Measurements from ENCODE around the gene HCFC1R1.
A peak's percentile ranks its signal among the peaks of the same experiment; 100 is the strongest.

HCFC1R1 gene

GRCh38 chr16:3023415-3023668 is 400 bp downstream of the HCFC1R1 start:
- no peaks in the 10 kb centered on the region for H3K27me3 ChIP-seq (ENCODE audit: control insufficient read depth, insufficient read depth, low read length)
- no peak overlapping the region for H3K27ac ChIP-seq (ENCODE audit: low read length)
- peaks cover 18% of the 10 kb centered on the region for H3K36me3 ChIP-seq (ENCODE audit: control insufficient read depth, insufficient read depth, low read length)
- peaks cover 6% of the 10 kb centered on the region for H3K4me1 ChIP-seq (ENCODE audit: control insufficient read depth, insufficient read depth, low read length)
- no peaks in the 10 kb centered on the region for H3K9me3 ChIP-seq (ENCODE audit: control insufficient read depth, insufficient read depth, low read length)
- peak overlapping the region; percentile 60; the same call in 1 of the 2 replicates for H3K4me3 ChIP-seq (ENCODE audit: low read length)
- WGBS (ENCODE audit: insufficient coverage, insufficient read length), result no CpG with 5 or more reads among the region's 6 CpGs
- DNase-seq (ENCODE audit: low read depth, low spot score), result no peak

GRCh38 chr16:3022684-3023414 is 893 bp downstream of the HCFC1R1 start:
- WGBS (ENCODE audit: insufficient coverage, insufficient read length), result no CpG with 5 or more reads among the region's 8 CpGs
- no peak overlapping the region for H3K27ac ChIP-seq (ENCODE audit: low read length)
- no peaks in the 10 kb centered on the region for H3K9me3 ChIP-seq (ENCODE audit: control insufficient read depth, insufficient read depth, low read length)
- no peak for DNase-seq (ENCODE audit: low read depth, low spot score)
- no peaks in the 10 kb centered on the region for H3K27me3 ChIP-seq (ENCODE audit: control insufficient read depth, insufficient read depth, low read length)
- peaks cover 6% of the 10 kb centered on the region for H3K4me1 ChIP-seq (ENCODE audit: control insufficient read depth, insufficient read depth, low read length)
- H3K36me3 ChIP-seq (ENCODE audit: control insufficient read depth, insufficient read depth, low read length), result peaks cover 18% of the 10 kb centered on the region
- H3K4me3 ChIP-seq (ENCODE audit: low read length), result peak overlapping the region; percentile 60; the same call in 1 of the 2 replicates

- Histone ChIP-seq H3K9me3 (ENCODE audit: control insufficient read depth, insufficient read depth, low read length) (no peaks in the 10 kb centered on the region), H3K36me3 (ENCODE audit: control insufficient read depth, insufficient read depth, low read length) (peaks cover 18% of the 10 kb centered on the region), H3K27ac (ENCODE audit: low read length) (no peak overlapping the region), H3K4me3 (ENCODE audit: low read length) (peak overlapping the region; percentile 6; the same call in 1 of the 2 replicates), H3K4me1 (ENCODE audit: control insufficient read depth, insufficient read depth, low read length) (peaks cover 5% of the 10 kb centered on the region), H3K27me3 (ENCODE audit: control insufficient read depth, insufficient read depth, low read length) (no peaks in the 10 kb centered on the region)
- DNase-seq (ENCODE audit: low read depth, low spot score), result no peak
- WGBS (ENCODE audit: insufficient coverage, insufficient read length), result no CpG with 5 or more reads among the region's 8 CpGs
These were observed 1.5 kb downstream of the HCFC1R1 start for GRCh38 chr16:3022208-3022683.

- no peak for DNase-seq (ENCODE audit: low read depth, low spot score)
- Histone ChIP-seq H3K9me3 (ENCODE audit: control insufficient read depth, insufficient read depth, low read length) (no peaks in the 10 kb centered on the region), H3K27ac (ENCODE audit: low read length) (no peak overlapping the region), H3K27me3 (ENCODE audit: control insufficient read depth, insufficient read depth, low read length) (no peaks in the 10 kb centered on the region), H3K4me1 (ENCODE audit: control insufficient read depth, insufficient read depth, low read length) (peaks cover 5% of the 10 kb centered on the region), H3K4me3 (ENCODE audit: low read length) (peak overlapping the region; percentile 41; the same call in 1 of the 2 replicates), H3K36me3 (ENCODE audit: control insufficient read depth, insufficient read depth, low read length) (peaks cover 14% of the 10 kb centered on the region)
- WGBS (ENCODE audit: insufficient coverage, insufficient read length), result no CpG with 5 or more reads among the region's 25 CpGs
These were observed 2.1 kb downstream of the HCFC1R1 start for GRCh38 chr16:3021449-3022207.

- Histone ChIP-seq H3K27me3 (ENCODE audit: control insufficient read depth, insufficient read depth, low read length) (no peaks in the 10 kb centered on the region), H3K4me1 (ENCODE audit: control insufficient read depth, insufficient read depth, low read length) (peaks cover 8% of the 10 kb centered on the region), H3K36me3 (ENCODE audit: control insufficient read depth, insufficient read depth, low read length) (peaks cover 10% of the 10 kb centered on the region), H3K27ac (ENCODE audit: low read length) (no peak overlapping the region), H3K4me3 (ENCODE audit: low read length) (peak overlapping the region; percentile 41), H3K9me3 (ENCODE audit: control insufficient read depth, insufficient read depth, low read length) (no peaks in the 10 kb centered on the region)
- no peak for DNase-seq (ENCODE audit: low read depth, low spot score)
- no CpG with 5 or more reads among the region's 57 CpGs for WGBS (ENCODE audit: insufficient coverage, insufficient read length)
These were observed 2.9 kb downstream of the HCFC1R1 start for GRCh38 chr16:3020604-3021448.

GRCh38 chr16:3020247-3020603 is 3.5 kb downstream of the HCFC1R1 start, which contains the start of gene TNFRSF12A:
Gene TNFRSF12A (plus strand): TSS chr16:3020368. CDS start chr16:3020398, 30 bp downstream.
- Histone ChIP-seq H3K4me1 (ENCODE audit: control insufficient read depth, insufficient read depth, low read length) (peaks cover 10% of the 10 kb centered on the region), H3K9me3 (ENCODE audit: control insufficient read depth, insufficient read depth, low read length) (no peaks in the 10 kb centered on the region), H3K27me3 (ENCODE audit: control insufficient read depth, insufficient read depth, low read length) (no peaks in the 10 kb centered on the region), H3K27ac (ENCODE audit: low read length) (no peak within 1 kb of the TSS), H3K36me3 (ENCODE audit: control insufficient read depth, insufficient read depth, low read length) (peaks cover 12% of the 10 kb centered on the region), H3K4me3 (ENCODE audit: low read length) (peak within 1 kb of the TSS; percentile 41)
- no peak for DNase-seq (ENCODE audit: low read depth, low spot score)
- WGBS (ENCODE audit: insufficient coverage, insufficient read length), result no CpG with 5 or more reads among the region's 49 CpGs

- no CpG with 5 or more reads among the region's 40 CpGs for WGBS (ENCODE audit: insufficient coverage, insufficient read length)
- no peaks in the 10 kb centered on the region for H3K9me3 ChIP-seq (ENCODE audit: control insufficient read depth, insufficient read depth, low read length)
- no peak overlapping the region for H3K27ac ChIP-seq (ENCODE audit: low read length)
- no peak for DNase-seq (ENCODE audit: low read depth, low spot score)
- H3K36me3 ChIP-seq (ENCODE audit: control insufficient read depth, insufficient read depth, low read length), result peaks cover 12% of the 10 kb centered on the region
- H3K4me3 ChIP-seq (ENCODE audit: low read length), result peak overlapping the region; percentile 41; the same call in 1 of the 2 replicates
- H3K4me1 ChIP-seq (ENCODE audit: control insufficient read depth, insufficient read depth, low read length), result peaks cover 10% of the 10 kb centered on the region
- no peaks in the 10 kb centered on the region for H3K27me3 ChIP-seq (ENCODE audit: control insufficient read depth, insufficient read depth, low read length)
These were observed 4.0 kb downstream of the HCFC1R1 start for GRCh38 chr16:3019594-3020246.

- no peaks in the 10 kb centered on the region for H3K27me3 ChIP-seq (ENCODE audit: control insufficient read depth, insufficient read depth, low read length)
- DNase-seq (ENCODE audit: low read depth, low spot score), result no peak
- H3K4me1 ChIP-seq (ENCODE audit: control insufficient read depth, insufficient read depth, low read length), result peaks cover 26% of the 10 kb centered on the region
- H3K27ac ChIP-seq (ENCODE audit: low read length), result no peak within 1 kb of the TSS
- whole genome bisulfite sequencing (ENCODE audit: insufficient coverage, insufficient read length), result no CpG with 5 or more reads among the region's 52 CpGs
- H3K9me3 ChIP-seq (ENCODE audit: control insufficient read depth, insufficient read depth, low read length), result no peaks in the 10 kb centered on the region
- H3K4me3 ChIP-seq (ENCODE audit: low read length), result peak within 1 kb of the TSS; percentile 76
- peaks cover 16% of the 10 kb centered on the region for H3K36me3 ChIP-seq (ENCODE audit: control insufficient read depth, insufficient read depth, low read length)
These were observed 5.8 kb downstream of the HCFC1R1 start, which contains the start of gene CLDN6 for GRCh38 chr16:3017794-3018506. Gene CLDN6 (minus strand): TSS chr16:3018183. CDS start chr16:3016021, 2,162 bp downstream.

GRCh38 chr16:3017344-3017743 is 6.4 kb downstream of the HCFC1R1 start:
- H3K4me3 ChIP-seq (ENCODE audit: low read length), result peak overlapping the region; percentile 76
- DNase-seq (ENCODE audit: low read depth, low spot score), result no peak
- no CpG with 5 or more reads among the region's 20 CpGs for WGBS (ENCODE audit: insufficient coverage, insufficient read length)
- H3K9me3 ChIP-seq (ENCODE audit: control insufficient read depth, insufficient read depth, low read length), result no peaks in the 10 kb centered on the region
- H3K36me3 ChIP-seq (ENCODE audit: control insufficient read depth, insufficient read depth, low read length), result peaks cover 13% of the 10 kb centered on the region
- no peaks in the 10 kb centered on the region for H3K27me3 ChIP-seq (ENCODE audit: control insufficient read depth, insufficient read depth, low read length)
- peaks cover 24% of the 10 kb centered on the region for H3K4me1 ChIP-seq (ENCODE audit: control insufficient read depth, insufficient read depth, low read length)
- H3K27ac ChIP-seq (ENCODE audit: low read length), result no peak overlapping the region
